GM12864 (cell line): ENCODE measurements around the gene COL19A1.
A peak's percentile ranks its signal among the peaks of the same experiment; 100 is the strongest.

Experiments used
- DNase-seq: peaks from one replicate; pipeline ENCODE4 v3.0.0-alpha.2; 2011; ENCODE audit warnings: low read depth
- H3K4me3 ChIP-seq: 2 replicates; pipeline ENCODE4 v1.5.1; 2011; ENCODE audit warnings: mild to moderate bottlenecking, low read depth, low read length, control low read depth
- TF ChIP-seq, protein P1 (sequence below): IDR thresholded peaks from 2 replicates; pipeline ENCODE4 v1.5.1; 2011; ENCODE audit warnings: low read depth, mild to moderate bottlenecking, moderate library complexity, low read length, control low read depth, inconsistent platforms; ENCODE audit errors: missing control alignments

The COL19A1 gene

DNA sequence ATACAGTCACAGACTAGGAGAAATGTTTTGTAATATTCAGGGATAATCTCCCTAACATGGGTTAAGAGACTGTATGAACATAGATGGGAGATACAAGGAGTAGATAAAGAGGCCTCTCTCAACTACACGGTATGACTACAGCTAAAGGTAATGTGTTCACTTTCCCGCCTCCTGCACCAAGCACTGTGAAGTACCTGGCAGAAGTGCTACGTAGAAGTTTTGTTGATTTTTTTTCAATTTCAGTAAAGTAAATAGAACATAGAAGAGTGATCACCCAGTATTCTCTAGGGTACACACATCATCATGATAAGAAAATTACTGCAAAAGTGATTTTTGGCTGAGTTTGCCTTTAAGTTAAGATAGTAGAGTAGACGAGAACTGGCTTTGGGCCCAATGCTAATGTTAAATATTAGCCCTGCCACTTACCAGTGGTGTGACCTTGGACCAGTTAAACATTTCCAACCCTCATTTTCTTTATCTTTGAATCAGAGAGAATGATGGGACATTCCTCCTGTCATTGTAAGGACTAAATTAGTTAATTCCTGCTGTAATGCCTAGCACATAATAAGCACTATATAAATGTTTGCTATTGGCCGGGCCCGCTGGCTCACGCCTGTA, 253.0 kb downstream of the COL19A1 start:
- TF ChIP-seq, protein P1, sequence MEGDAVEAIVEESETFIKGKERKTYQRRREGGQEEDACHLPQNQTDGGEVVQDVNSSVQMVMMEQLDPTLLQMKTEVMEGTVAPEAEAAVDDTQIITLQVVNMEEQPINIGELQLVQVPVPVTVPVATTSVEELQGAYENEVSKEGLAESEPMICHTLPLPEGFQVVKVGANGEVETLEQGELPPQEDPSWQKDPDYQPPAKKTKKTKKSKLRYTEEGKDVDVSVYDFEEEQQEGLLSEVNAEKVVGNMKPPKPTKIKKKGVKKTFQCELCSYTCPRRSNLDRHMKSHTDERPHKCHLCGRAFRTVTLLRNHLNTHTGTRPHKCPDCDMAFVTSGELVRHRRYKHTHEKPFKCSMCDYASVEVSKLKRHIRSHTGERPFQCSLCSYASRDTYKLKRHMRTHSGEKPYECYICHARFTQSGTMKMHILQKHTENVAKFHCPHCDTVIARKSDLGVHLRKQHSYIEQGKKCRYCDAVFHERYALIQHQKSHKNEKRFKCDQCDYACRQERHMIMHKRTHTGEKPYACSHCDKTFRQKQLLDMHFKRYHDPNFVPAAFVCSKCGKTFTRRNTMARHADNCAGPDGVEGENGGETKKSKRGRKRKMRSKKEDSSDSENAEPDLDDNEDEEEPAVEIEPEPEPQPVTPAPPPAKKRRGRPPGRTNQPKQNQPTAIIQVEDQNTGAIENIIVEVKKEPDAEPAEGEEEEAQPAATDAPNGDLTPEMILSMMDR = no peak
- H3K4me3 ChIP-seq = no peak overlapping the region
- DNase-seq = no peak

DNA sequence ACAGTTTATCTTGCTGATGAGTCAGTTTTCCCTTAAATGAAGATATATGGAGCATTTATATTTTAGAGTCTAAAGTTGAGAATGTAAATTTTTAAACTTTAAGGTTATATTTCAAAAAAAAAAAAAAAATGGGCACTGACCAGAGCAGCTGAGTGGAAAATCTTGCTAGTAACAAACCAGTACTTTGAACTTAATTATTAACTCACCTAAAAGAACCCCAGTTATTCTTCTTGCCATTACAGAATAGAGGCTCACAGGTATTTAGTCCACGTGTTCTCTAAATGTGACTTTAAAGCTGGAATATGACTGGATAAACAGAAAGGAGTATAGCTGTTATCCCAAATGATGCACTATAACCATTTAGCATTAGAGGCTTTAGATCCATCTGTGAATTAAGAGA, 258.1 kb downstream of the COL19A1 start:
- DNase-seq = no peak
- TF ChIP-seq, protein P1 = no peak
- H3K4me3 ChIP-seq = no peak overlapping the region

DNA sequence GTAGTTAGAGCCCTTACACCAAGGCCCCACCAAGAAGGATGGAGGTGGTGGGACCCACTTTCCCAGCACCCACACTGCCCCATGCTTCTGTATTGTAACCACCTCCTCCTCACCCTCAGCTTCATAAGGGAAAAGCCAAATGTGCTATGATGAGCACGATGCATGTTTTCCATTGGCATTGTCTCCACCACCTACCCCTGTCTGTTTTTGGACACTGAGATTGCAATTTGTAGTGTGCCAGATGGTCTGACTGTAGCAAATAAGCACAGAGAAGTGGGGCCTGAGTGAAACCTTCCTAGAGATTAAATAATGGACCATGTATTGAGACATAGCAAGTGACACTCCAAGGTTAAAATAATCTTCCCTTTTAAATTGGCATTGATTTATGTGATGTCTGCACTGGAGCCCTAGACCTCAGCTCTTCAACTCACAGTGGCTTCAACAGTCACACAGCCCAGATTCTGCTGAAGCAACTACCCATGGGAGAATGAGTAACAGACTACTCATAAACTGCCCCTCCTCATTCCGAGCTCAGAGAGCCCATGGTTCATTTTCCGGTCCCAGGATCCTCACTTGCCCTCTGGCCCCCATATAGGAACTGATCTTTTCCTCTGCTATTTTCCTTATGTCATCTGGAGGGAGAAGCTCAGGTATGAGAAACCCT, 258.7 kb downstream of the COL19A1 start:
- DNase-seq = no peak
- TF ChIP-seq, protein P1 = no peak
- no peak overlapping the region for H3K4me3 ChIP-seq

DNA sequence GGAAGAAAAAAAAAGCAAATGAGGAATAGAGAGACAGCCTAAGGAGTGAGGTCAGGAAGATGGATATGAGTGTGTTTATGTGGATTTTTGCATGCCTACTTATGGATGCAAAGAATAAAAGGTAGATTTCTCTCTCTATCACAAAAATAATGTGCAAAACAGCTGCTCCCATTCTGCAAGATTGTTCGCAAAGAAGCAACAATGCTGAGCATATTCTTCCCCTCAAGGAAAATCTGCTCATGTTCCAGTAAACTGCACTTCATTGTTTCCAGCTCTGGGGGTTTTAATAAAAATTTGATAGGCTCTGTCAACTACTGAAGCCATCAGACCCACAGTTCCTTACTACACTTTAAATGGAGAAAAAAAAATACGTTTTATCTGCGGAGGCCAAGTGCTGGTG, 259.2 kb downstream of the COL19A1 start:
- TF ChIP-seq, protein P1 = no peak
- DNase-seq = no peak
- H3K4me3 ChIP-seq = no peak overlapping the region

DNA sequence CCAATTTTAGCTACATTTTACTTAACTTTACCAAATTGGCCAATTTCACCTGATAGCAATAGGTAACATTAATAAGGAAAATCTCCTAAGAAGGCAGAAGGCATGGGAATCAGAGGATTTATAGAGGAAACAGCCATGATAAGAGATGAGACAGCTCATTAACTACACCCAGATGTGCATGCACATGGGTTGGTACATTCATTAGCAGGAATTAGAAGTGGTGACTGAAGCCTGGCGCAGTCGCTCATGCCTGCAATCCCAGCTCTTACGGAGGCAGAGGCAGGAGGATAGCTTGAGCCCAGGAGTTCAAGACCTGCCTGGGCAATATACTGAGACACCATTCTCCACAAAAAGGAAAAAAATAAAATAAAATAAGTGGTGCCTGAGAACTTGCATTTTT, 263.0 kb downstream of the COL19A1 start:
- no peak overlapping the region for H3K4me3 ChIP-seq
- DNase-seq = no peak
- TF ChIP-seq, protein P1 = no peak

DNA sequence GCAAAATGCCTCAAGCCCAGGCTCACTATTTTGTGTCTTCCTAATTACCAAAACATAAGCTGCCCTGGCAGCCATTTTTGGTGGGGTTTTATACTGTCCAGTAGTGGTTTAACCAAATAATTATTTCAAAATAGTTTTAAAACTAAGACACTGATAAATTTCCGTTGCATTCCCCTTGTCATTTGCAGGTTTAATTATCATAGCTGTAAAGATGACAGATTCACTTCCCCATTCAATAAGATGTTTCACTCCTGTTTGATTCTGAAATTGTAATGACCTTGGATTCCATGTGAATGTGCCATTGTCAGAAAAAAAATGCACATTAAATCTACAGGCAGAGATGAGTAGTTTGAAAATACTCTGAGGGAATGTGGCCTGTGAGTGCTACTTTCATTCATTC, 264.5 kb downstream of the COL19A1 start:
- no peak overlapping the region for H3K4me3 ChIP-seq
- TF ChIP-seq, protein P1 = no peak
- DNase-seq = no peak

DNA sequence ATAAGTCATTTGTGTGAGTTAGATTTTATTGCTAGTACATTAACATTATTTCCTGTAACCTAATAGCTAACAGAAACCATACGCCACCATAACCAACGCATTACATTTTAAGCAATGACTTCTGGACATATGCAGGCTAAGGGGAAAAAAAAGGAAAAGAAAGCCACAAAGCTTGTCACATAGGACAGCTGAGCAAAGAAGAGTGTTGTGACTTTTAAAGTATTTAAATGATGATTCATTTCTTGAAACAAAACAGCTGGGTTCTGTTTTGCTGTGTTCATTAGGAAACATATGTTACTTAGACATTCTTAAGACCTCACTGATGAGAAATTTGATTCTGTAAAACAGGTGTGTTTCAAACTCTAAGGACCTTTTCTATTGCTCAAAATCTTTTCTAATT, 265.2 kb downstream of the COL19A1 start:
- peak; percentile 48 for DNase-seq
- no peak overlapping the region for H3K4me3 ChIP-seq
- TF ChIP-seq, protein P1 = no peak
